Uterus (tissue), 4 donors: Measurements from ENCODE around the gene PRADC1. TPM values are rescaled to one million over a fixed set of nuclear protein-coding genes. Genes with fewer than 3 reads are reported as not detected.

ENCODE experiments used
- DNase-seq, 2 donors: peaks; one replicate each; pipeline ENCODE4 v3.0.0-alpha.2; 2019 to 2020
- H3K27ac ChIP-seq, 2 donors: fragments of 200-600 bp; sonication (generic); 1 replicate in 1 of 2; 2 replicates in 1 of 2; pipeline ENCODE4 v1.5.1; 2016 to 2018
- H3K27me3 ChIP-seq, 2 donors: fragments of 200-600 bp; sonication (generic); one replicate each; pipeline ENCODE4 v1.5.1; 2018 to 2019; ENCODE audit warnings: control low read depth in 1 of 2
- H3K36me3 ChIP-seq, 2 donors: fragments of 200-600 bp; sonication (generic); one replicate each; pipeline ENCODE4 v1.5.1; 2019; ENCODE audit warnings: control low read depth in 1 of 2
- H3K4me1 ChIP-seq, 2 donors: fragments of 200-600 bp; sonication (generic); one replicate each; pipeline ENCODE4 v1.5.1; 2018 to 2019; ENCODE audit warnings: control low read depth in 1 of 2
- H3K4me3 ChIP-seq, 2 donors: fragments of 200-600 bp; sonication (generic); 1 replicate in 1 of 2; 2 replicates in 1 of 2; pipeline ENCODE4 v1.5.1; 2018 to 2019; ENCODE audit warnings: mild to moderate bottlenecking in 1 of 2
- H3K9me3 ChIP-seq, 2 donors: fragments of 200-600 bp; sonication (generic); one replicate each; pipeline ENCODE4 v1.5.1; 2019; ENCODE audit warnings: control low read depth in 1 of 2
- POLR2A ChIP-seq, 2 donors: fragments of 450-650 bp; IDR thresholded peaks; one replicate each; pipeline ENCODE4 v1.6.1; 2016; ENCODE audit warnings: antibody characterized with exemption in 2 of 2, mild to moderate bottlenecking in 1 of 2, moderate library complexity in 1 of 2
- intact Hi-C: fragments of 100-400 bp; cut with DNase I; formaldehyde crosslinking; loops from one replicate; pipeline ENCODE4 v1.15.1; 2023; ENCODE audit warnings: low total_unique reads
- total RNA-seq, 4 donors: library from RNA; depleted of rRNA in 3 of 4; stranded (reverse); fragments of >200 nt in 3 of 4; gene quantifications; one replicate each; pipeline versions ENCODE4 v1.1.0 to v1.2.4, GENCODE V29; 2014 to 2023
- TF ChIP-seq, protein P1 (sequence below), 4 experiments: fragments of 200-600 bp in 2 of 4; fragments of 450-650 bp in 2 of 4; sonication (generic) in 2 of 4; IDR thresholded peaks; one replicate each; pipeline ENCODE4 v1.5.1; 2016 to 2019; ENCODE audit warnings: antibody characterized with exemption in 4 of 4, mild to moderate bottlenecking in 2 of 4, moderate library complexity in 1 of 4
- donor health status: DM: yes; HTN: yes; CAD: no.

PRADC1 gene
- total RNA-seq, 4 donors from 2014 or later = 2.3 to 11.8 (median 9.8) TPM

DNA sequence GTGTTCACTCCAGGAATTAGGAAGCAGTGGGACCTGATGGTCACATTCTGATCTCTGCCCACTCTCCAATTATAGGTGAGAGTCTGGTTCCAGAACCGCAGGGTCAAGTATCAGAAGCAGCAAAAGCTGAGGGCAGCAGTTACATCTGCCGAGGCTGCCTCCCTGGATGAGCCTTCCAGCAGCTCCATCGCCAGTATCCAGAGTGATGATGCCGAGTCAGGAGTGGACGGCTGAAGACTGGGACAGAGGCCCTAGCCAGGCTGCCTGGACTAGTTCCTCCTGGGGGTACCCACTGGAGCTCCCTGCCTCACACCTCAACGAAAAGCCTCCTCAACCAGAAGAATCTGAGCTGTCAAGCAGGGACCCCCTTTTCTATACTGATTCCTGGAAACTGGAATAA, 22.3 kb downstream of the PRADC1 start:
- TF ChIP-seq, protein P1, sequence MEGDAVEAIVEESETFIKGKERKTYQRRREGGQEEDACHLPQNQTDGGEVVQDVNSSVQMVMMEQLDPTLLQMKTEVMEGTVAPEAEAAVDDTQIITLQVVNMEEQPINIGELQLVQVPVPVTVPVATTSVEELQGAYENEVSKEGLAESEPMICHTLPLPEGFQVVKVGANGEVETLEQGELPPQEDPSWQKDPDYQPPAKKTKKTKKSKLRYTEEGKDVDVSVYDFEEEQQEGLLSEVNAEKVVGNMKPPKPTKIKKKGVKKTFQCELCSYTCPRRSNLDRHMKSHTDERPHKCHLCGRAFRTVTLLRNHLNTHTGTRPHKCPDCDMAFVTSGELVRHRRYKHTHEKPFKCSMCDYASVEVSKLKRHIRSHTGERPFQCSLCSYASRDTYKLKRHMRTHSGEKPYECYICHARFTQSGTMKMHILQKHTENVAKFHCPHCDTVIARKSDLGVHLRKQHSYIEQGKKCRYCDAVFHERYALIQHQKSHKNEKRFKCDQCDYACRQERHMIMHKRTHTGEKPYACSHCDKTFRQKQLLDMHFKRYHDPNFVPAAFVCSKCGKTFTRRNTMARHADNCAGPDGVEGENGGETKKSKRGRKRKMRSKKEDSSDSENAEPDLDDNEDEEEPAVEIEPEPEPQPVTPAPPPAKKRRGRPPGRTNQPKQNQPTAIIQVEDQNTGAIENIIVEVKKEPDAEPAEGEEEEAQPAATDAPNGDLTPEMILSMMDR (IDR thresholded peaks at IDR 0.05) = no peak
- TF ChIP-seq POLR2A (IDR thresholded peaks at IDR 0.05) = no peak
- Histone ChIP-seq H3K27me3 (peaks cover 0 to 5% of the 10 kb centered on the region in 2 donors), H3K9me3 (no peaks in the 10 kb centered on the region), H3K36me3 (no peaks in the 10 kb centered on the region), H3K27ac (no peak overlapping the region), H3K4me1 (no peaks in the 10 kb centered on the region), H3K4me3 (no peak overlapping the region)
- no peak for DNase-seq
- intact Hi-C loops = no loop called here

DNA sequence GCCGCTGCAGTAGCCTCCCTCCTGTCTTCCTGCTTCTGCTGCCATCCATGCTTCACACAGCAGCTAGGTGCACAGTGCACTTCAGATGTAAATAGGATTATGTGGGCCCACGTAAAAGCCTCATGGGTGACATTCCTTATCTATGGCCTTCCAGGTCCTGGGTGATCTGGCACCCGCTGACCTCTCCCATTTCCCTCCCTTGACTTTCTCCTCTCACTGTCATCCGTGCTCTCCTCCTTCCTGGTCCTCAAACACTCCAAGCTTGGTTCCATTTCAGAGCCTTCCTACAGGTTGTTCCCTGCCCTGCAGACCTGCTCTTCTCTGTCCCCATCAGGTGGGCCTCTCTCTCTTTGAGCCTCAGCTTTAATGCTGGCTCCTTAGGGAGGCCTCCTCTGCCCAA, 23.0 kb downstream of the PRADC1 start:
- intact Hi-C loops = no loop called here
- TF ChIP-seq, protein P1 (IDR thresholded peaks at IDR 0.05) = no peak
- TF ChIP-seq POLR2A (IDR thresholded peaks at IDR 0.05) = no peak
- DNase-seq = no peak

DNA sequence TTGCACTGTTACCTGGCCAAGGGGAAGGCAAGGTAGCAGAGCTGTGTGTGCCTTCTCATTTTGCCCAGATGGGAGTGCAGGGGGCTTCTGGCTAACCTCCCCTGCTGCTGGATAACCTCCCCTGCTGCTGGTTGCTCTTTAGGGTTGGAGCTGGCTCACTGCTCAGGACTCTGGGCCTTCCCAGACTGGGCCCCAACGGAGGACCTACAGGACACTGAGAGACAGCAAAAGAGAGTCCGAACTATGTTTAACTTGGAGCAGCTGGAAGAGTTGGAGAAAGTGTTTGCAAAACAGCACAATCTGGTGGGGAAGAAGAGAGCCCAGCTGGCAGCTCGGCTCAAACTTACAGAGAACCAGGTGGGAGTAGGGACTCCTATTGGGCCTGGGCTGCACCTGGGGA, 24.8 kb downstream of the PRADC1 start:
- Histone ChIP-seq H3K4me1 (no peaks in the 10 kb centered on the region), H3K4me3 (no peak overlapping the region), H3K27me3 (peaks cover 0 to 18% of the 10 kb centered on the region in 2 donors), H3K36me3 (no peaks in the 10 kb centered on the region), H3K27ac (no peak overlapping the region), H3K9me3 (no peaks in the 10 kb centered on the region)
- intact Hi-C loops = no loop called here
- no peak for DNase-seq
- TF ChIP-seq, protein P1 (IDR thresholded peaks at IDR 0.05) = no peak
- no peak for TF ChIP-seq POLR2A (IDR thresholded peaks at IDR 0.05)

More for the DNA sequence above, 23.0 kb downstream of the PRADC1 start:
- Histone ChIP-seq H3K27ac (no peak overlapping the region), H3K9me3 (no peaks in the 10 kb centered on the region), H3K36me3 (no peaks in the 10 kb centered on the region), H3K27me3 (peaks cover 0 to 11% of the 10 kb centered on the region in 2 donors), H3K4me1 (no peaks in the 10 kb centered on the region), H3K4me3 (no peak overlapping the region)

DNA sequence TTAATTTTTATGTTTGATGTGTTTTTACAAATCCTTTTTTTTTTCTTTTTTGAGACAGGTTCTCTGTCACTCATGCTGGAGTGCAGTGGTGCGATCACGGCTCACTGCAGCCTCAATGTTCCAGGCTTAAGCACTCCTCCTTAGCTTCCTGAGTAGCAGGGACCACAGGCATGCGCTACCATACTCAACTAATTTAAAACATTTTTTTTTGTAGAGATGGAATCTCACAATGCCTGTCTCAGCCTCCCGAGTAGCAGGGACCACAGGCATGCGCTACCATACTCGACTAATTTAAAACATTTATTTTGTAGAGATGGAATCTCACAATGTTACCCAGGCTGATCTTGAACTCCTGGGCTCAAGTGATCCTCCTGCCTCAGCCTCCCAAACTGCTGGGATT, 27.4 kb downstream of the PRADC1 start:
- Histone ChIP-seq H3K27ac (no peak overlapping the region), H3K27me3 (peaks cover 12 to 28% of the 10 kb centered on the region in 2 donors), H3K36me3 (no peaks in the 10 kb centered on the region)

DNA sequence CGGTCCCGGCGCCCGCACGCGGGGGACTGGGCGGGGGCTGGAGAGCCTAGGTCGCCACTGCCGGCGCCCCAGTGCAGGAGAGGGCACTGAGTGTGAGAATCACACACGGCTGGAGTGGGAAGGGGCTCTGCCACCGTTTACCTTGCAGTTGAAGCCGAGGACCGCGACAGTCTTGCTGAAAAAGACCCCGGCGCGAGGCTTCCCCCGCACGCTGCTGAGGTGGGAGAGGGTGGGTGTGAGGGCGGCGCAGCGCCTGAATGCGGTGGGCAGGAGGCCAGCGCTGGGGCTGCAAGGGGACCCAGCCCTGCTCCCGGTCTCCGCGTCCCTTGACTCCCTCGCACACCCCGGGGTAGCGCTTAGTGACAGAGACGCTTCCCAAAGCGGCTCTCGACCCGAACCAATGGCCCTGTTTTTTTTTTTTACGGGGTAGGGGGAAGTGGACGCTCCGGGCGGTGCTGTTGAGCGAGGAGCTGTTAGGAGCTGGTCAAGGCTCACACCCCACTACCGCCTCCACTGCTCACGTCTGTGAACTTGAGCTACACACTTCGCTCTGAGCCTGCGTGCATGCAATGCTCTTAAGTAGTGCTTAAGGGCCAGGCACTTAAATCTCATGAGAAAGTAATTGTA, 29.9 kb downstream of the PRADC1 start:
- intact Hi-C loops = no loop called here
- no peak for DNase-seq
- Histone ChIP-seq H3K36me3 (no peaks in the 10 kb centered on the region), H3K27me3 (peaks cover 12 to 28% of the 10 kb centered on the region in 2 donors), H3K4me1 (no peaks in the 10 kb centered on the region), H3K27ac (no peak overlapping the region), H3K9me3 (no peaks in the 10 kb centered on the region), H3K4me3 (no peak overlapping the region)
- TF ChIP-seq, protein P1 (IDR thresholded peaks at IDR 0.05) = no peak
- TF ChIP-seq POLR2A (IDR thresholded peaks at IDR 0.05) = no peak

More for the DNA sequence above, 27.4 kb downstream of the PRADC1 start:
- no peak overlapping the region for H3K4me3 ChIP-seq
- intact Hi-C loops = no loop called here
- no peaks in the 10 kb centered on the region for H3K9me3 ChIP-seq
- TF ChIP-seq POLR2A (IDR thresholded peaks at IDR 0.05) = no peak
- TF ChIP-seq, protein P1 (IDR thresholded peaks at IDR 0.05) = no peak
- H3K4me1 ChIP-seq = no peaks in the 10 kb centered on the region
- DNase-seq = no peak
